GM18508 (cell line): ENCODE measurements around the gene ATXN1.
"Not testable (repeated sequence)": the region's sequence is repeated elsewhere in the genome, so short reads cannot be mapped to it uniquely, and the experiment has no call there.

Source experiments
- ATAC-seq: cut with Tn5 transposase; IDR thresholded peaks from one replicate; pipeline ENCODE4 v1.9.1; 2021; ENCODE audit warnings: moderate number of reproducible peaks; ENCODE audit not compliant: insufficient read depth, unreplicated experiment

Gene ATXN1

GRCh38 chr6:16412171-16412570, 349.1 kb downstream of the ATXN1 start:
- no peak for ATAC-seq

GRCh38 chr6:16409531-16410441, 351.5 kb downstream of the ATXN1 start:
- ATAC-seq, result no peak

- no peak for ATAC-seq
These were observed 352.5 kb downstream of the ATXN1 start for GRCh38 chr6:16408766-16409165.

DNA sequence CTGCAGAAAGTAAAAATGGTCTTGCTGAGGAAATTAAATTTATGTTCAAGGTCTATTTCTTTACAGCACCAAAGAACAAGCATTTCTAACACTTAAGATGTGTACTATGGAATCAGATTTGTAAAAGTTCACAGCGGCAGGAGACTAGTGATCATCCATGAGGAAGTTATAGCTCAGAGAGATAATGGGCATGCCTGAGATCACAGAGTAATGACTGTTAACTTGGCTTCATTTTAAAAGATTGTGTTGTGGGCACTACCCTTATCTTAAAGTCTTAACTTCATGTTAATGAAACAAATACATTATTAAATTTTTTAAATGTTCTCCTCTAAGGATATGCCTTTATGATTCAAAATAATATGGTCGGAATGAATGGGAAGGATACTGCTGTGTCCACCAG, 354.3 kb downstream of the ATXN1 start:
- ATAC-seq, result no peak

- ATAC-seq, result not testable (repeated sequence)
These were observed 354.7 kb downstream of the ATXN1 start for GRCh38 chr6:16406538-16406937.

DNA sequence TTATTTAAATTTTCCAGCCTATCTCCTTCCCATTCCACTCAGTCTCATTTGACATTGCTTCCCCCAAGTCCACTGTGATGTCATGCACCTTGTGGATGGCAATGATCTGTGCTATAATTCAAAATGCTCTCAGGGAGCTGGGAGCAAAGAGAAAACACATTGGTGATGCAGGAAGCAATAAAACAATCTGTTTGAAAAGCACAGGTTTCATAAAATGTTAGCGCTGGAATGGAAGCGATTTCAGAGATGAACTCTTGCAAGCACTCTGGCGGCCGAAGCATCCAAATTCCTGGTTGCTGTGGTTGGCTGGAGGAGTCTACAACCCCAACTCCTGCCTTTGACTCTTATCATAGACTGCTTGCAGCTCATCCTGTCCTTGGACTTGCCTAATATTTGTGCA, 355.9 kb downstream of the ATXN1 start:
- ATAC-seq, result no peak

- no peak for ATAC-seq
These were observed 356.8 kb downstream of the ATXN1 start for GRCh38 chr6:16404456-16404855.

DNA sequence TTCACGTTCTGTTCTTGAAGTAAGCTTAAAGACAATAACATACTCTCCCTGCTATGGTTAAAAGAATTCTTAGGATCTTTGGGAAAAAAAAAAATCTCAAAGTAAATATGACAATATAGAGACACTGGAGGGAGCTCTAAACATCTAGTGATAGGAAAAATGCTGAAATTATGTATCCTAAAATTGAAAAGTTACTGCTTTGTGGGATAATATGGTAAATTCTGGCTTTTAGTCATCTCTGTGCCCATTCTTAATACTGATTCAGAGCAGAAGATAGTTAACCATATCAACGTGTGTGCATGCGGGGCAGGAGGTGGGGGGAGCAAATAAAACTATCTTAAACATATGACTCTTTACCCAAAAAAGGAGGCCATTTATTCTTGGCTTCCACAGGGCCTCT, 357.4 kb downstream of the ATXN1 start:
- ATAC-seq, result no peak

DNA sequence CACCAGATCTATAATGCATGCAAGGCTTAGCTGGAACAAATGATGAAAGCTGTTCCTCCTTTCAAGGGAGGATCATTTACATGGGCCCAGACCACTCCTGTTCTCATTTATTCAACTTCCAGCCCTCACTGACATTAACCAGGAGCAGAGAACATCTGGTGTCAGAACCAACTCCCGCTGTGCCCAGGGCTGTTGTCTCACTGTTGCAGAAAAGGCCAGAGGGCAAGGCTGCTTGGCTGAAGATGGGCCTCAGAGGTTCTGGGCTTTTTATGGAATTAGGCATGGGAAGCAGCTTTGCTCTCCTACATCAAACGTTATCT, 358.7 kb downstream of the ATXN1 start:
- ATAC-seq, result no peak

DNA sequence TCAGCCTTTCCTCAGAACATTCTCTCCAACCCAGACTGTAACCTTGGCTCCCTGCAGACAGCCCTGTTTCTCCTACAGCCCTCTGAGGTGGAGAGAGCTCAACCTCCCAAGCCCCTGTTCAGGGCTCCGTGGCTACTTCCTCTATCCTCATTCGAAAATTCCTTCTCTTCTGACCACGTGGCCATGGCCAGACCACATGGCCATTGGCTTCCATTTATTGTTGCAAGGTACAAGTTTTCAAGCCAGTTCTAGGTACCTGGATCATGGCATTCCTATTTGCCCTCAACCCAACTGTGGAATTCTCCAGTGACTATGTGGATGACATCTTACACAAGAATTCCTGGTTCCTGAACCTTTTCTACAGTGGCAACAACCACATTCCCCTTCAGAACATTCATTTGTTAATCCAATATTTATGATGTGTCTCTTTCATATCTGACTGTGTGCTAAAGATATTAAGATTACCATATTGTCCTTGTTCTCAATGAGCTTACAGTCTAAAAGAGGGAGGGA, 361.0 kb downstream of the ATXN1 start:
- no peak for ATAC-seq

DNA sequence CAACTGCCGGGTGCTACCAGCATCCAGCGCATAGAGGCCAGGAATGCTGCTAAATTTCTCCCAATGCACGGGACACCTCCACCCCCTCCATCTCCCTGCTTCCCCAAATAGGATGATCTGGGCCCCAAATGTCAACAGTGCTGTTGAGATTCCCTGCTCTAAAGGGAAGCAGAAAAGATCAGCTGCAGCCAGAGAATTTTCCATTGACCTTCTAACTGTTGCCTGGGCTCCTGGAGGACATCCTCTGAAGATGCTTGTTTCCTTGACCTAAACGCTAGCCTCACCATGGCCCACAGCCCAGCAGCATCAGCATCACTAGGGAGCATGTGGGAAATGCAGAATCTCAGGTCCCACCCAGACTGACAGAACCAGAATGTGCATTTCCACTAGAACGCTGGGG, 361.6 kb downstream of the ATXN1 start:
- ATAC-seq, result no peak

DNA sequence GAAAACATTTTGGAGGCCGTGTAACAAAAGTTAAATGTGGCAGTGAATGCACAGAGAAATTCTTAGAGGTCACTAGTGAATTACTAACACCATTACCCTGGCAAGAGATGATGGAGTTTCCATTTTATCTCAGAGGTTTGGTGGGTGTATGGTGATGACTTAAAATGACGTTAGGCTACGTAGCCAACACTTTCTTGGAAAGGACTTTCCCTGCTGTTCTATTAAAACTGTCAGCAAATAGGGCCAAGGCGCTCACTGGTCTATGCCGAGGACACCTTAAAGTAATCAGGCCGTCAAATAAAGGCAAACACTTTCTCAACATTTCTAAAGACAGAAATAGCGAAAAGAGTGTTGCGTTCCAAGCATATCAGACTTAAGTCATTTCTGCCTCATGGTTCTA, 362.1 kb downstream of the ATXN1 start:
- no peak for ATAC-seq

DNA sequence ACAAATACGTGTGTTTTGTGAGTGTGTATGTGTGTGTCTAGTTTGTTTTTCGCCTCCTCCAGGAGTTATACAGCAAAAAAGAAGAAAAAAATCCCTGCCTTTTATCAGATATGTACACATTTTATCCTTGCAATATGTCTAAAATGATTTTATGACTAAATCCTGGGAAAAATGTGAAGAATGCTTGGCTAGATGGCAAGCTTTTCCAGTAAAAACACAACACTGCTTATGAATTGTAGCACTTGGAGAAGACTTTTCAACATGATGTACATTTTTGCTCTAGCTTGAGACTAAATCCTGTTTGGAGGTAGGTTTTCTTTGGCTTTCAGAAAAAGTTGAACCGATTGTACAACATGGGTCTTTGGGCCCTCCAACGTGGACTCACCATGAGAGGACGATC, 362.7 kb downstream of the ATXN1 start:
- ATAC-seq, result no peak

GRCh38 chr6:16397623-16398022, 363.6 kb downstream of the ATXN1 start:
- ATAC-seq, result no peak

DNA sequence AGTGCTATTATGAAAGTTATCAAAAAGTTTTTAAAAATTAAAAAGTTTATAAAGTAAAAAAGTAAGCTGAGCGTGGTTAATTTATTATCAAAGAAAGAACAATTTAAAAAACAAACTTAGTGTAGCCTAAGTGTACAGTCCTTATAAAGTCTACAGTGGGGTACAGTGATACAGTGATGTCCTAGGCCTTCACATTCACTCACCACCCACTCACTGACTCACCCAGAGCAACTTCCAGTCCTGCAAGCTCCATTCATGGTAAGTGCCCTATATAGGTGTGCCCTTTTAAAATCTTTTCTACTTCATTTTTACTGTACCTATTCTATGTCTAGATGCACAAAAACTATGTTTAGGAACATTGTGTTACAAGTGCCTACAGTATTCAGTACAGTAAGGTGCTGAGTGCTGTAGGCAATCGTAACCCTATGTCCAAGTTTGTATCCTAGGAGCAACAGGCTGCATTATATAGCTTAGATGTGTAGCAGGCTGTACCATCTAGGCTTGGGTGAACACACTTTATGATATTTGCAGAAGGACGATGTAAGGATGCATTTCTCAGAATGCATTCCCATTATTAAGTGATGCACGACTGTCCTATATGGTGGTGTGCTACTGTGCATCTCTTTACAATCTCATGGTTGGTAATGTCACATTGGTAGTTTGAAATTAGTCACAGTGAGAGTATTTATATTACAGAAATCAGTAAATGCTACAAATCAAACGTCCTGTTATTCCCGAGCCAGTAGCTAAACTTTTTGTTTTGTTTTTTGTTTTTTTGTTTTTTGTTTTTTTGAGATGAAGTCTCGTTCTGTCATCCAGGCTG, 364.6 kb downstream of the ATXN1 start:
- ATAC-seq, result no peak

GRCh38 chr6:16394632-16395031, 366.6 kb downstream of the ATXN1 start:
- ATAC-seq, result no peak

- ATAC-seq, result no peak
These were observed 367.9 kb downstream of the ATXN1 start for GRCh38 chr6:16393326-16393725.

DNA sequence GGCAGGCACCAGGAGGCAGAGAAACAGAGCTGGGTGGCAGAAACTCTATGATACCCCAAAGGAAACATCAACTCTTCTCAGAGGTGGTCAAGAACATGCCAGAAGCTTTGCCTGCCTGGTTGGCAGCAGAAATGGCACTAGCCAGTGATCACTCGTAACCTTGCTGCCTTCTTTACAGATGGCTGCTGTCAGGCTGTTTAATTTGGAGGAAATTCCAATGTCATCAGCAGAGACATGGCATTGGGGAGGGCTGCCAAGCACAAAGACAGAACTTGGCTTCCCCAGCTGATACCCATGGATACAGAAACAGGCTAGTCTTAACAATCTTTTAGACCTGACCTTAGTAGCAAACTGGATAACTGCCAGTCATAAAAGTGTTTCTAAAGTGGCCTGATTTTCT, 369.2 kb downstream of the ATXN1 start:
- no peak for ATAC-seq

GRCh38 chr6:16391451-16391912, 369.8 kb downstream of the ATXN1 start:
- no peak for ATAC-seq

GRCh38 chr6:16390909-16391450, 370.3 kb downstream of the ATXN1 start:
- ATAC-seq, result not testable (repeated sequence)

DNA sequence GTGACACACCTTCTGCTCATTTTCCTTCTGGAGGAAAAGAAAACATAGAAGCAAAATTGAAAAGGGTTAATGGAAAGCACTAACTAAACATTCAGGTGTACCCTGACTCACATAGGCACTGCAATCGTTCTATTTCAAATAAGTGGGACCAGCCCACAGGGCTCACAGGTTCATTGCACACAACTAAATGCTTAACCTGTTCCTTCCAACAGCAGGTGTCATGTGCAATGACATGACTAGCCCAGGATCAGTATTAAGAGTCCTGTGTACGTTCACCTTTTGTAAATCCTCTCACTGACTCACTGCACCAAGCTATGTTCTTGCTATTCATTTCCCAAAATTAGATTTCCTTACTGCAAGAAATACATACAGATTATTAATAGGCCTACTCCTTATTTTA, 371.6 kb downstream of the ATXN1 start:
- ATAC-seq, result no peak
